ENCODE measurements around the gene PLEKHM3.

Gene PLEKHM3

GRCh38 chr2:207883002-207883780 lies 142.1 kb downstream of the PLEKHM3 start:
- DNase-seq, result no peak

DNA sequence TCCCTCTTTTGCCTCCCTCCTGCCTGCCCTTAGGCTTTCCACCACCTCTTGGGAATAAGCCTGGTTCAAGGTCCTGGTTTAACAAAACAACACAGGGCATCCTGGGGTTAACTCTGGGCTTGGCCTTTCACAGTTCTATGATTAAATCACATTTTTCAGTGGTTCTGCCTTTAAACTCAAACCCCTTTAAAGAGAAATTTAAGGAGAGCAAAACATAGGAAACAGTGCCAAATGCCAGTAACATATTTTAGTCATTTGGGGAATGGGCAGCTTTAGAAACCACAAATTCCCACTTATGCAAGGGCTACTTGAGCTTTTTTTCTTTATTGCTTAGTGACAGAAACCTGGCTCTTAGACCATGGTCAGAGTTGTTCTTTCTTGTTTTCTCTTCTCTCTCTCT lies 143.4 kb downstream of the PLEKHM3 start:
- no peak for DNase-seq

- no peak for DNase-seq
Measured at GRCh38 chr2:207879536-207879935, 145.8 kb downstream of the PLEKHM3 start.

GRCh38 chr2:207876842-207877535 lies 148.3 kb downstream of the PLEKHM3 start:
- DNase-seq, result no peak

DNA sequence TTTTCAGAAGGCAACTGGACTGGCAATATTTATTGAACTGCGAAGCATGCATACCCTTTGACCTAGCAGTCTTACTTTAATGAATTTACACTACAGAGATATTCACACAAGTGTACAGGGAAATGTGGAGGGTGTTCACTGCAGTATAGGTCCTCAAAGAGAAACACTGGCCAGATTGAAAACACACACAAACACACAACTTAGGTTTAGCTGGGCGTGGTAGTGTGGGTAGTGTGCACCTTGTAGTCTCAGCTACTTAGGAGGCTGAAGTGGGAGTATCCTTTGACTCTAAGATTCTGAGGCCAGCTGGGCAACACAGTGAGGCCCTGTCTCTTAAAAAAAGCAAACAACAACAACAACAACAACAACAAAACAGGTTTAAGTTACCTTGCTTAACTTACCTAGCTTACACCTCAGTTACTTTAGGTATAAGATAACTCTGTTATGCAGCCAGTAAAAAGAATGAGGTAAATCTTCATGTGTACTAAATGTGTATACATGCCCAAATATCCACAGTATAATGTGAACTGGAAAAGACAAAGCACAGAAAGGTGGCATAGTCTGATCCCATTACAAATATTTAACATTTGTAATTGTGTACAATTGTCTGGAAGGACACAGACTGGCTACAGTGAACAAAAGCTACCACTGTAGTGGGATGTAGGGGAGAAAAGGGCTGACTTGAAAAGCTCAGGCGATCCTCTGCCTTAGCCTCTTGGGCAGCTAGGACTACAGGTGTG lies 149.7 kb downstream of the PLEKHM3 start:
- DNase-seq, result no peak

DNA sequence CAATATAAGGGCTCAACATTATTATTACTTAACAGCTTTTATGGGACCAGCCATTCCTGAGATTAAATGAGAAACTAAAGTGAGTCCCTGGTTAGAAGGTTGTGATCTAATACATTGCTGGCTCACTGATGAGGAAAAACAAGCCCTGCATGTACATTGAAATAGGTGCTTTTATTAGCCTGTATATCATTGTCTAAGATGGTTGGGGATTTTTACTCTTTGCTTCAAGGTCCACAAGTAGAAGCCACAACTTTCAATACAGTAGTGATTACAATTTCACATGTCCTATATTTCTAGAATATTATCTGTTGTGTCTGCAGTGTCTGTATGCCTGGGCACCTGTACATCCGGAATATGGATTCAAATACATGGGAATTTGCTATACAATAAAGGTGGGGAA lies 151.5 kb downstream of the PLEKHM3 start:
- DNase-seq, result no peak

- DNase-seq, result no peak
Measured at GRCh38 chr2:207871911-207872310, 153.4 kb downstream of the PLEKHM3 start.

- no peak for DNase-seq
Measured at GRCh38 chr2:207871506-207871905, 153.8 kb downstream of the PLEKHM3 start.

- no peak for DNase-seq
Measured at GRCh38 chr2:207870814-207871213, 154.5 kb downstream of the PLEKHM3 start.

DNA sequence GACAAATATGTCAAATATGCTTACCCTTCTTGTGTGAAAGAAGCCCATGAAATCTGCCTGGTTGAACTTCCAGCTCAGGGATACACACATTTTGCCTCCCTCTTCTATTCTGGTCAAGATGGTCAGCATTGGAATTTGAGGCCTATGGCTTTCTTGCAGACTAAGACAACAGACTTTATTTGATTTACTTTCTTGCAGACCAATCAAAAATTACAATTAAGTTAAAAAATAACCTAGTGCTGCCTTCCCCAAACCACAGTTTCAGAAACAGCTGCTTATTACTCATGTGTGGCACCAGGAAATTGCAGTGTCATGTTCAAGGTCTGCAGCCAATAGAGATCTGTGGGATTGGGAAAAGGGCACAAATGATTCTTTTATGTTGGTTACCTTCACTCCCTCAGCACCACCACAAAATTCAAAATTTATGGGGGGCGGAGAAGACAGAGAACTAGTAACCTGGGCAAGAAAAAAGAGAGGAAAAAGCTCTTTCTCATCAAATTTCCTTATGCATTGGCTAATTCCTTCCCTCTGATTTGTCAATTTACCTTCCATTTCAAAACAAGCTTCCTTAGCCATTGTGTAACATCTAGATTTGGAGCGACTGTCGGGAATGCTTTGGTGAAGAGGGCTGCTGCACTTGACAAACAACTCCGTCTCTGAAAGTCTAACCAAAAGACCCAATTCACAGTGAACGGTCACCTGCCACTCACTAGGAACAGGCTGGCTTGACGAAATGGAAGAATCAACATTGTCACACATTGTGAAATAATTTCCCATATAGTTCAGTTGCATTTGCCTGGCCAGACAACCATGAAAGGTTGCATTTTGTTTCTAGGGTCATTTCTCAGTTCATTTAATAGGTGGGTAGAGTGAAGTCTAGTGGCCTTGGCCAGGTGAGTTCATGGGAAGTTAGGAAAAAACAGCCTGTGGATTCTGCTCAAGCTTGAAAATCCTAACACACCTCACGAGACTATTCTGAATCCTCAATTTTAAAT lies 155.2 kb downstream of the PLEKHM3 start:
- no peak for DNase-seq

- DNase-seq, result no peak
Measured at GRCh38 chr2:207868855-207869596, 156.3 kb downstream of the PLEKHM3 start.

DNA sequence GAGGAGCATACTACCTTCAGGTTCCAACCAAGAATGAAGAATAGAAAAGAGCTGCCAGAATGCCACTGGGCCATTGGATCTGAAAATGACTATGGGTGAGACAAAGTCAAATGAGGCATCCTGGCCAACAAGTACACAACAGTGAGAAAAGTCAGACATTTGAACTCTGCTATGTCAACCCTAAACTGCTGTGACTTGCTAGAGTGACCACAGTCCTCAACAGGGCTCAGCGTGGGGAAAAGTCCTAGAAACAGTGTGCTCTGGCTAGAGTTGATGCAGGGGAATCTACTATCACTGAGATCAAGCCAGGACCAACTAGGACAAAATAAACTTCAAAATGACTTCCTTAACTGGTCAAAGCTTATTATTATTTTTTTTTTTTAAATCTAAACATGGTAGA lies 157.4 kb downstream of the PLEKHM3 start:
- no peak for DNase-seq

- DNase-seq, result no peak
Measured at GRCh38 chr2:207867056-207867455, 158.3 kb downstream of the PLEKHM3 start.

DNA sequence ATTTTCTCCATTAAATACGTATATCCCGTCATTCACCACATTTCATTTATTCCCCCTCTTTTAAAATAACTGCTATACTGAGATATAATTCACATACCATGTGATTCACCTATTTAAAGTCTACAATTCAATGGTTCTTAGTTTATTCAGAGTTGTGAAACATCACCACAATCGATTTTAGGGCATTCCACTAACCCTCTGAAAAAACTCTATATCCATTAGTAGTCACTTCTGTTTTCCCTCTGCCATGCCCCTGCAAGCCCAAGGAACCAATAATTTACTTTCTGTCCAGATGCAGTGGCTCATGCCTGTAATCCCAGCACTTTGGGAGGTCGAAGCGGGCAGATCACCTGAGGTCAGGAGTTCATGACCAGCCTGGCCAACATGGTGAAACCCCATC lies 160.1 kb downstream of the PLEKHM3 start:
- DNase-seq, result no peak

GRCh38 chr2:207863345-207863744 lies 162.0 kb downstream of the PLEKHM3 start:
- no peak for DNase-seq

GRCh38 chr2:207861789-207862188 lies 163.5 kb downstream of the PLEKHM3 start:
- DNase-seq, result no peak

- no peak for DNase-seq
Measured at GRCh38 chr2:207860685-207861084, 164.6 kb downstream of the PLEKHM3 start.

- no peak for DNase-seq
Measured at GRCh38 chr2:207855591-207855990, 169.7 kb downstream of the PLEKHM3 start.

GRCh38 chr2:207854484-207855440 lies 170.6 kb downstream of the PLEKHM3 start:
- no peak for DNase-seq

- DNase-seq, result no peak
Measured at GRCh38 chr2:207852791-207853190, 172.5 kb downstream of the PLEKHM3 start.

DNA sequence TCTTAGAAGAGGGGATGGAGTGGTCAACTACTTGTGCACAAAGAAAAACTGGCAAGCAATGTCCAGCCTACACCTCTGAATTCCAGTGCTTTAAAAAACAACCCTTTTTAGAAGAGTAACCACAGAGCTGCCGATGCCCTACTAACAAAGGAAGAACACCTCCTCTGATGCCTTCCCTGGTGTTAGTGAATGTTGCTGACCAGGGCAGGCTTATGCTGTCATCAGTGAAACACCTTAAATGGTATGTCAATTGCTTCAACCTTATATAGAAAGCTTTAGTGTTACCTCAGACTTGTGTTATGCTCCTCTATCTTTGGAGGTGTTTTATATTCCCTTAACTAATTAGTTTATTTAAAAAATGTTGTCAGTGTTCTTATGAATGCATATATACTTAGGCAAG lies 175.9 kb downstream of the PLEKHM3 start:
- no peak for DNase-seq
